GM18520 (cell line): ENCODE measurements around the gene MMS19.
"Not testable (repeated sequence)": the region's sequence is repeated elsewhere in the genome, so short reads cannot be mapped to it uniquely, and the experiment has no call there.

Experiments used
- ATAC-seq: cut with Tn5 transposase; IDR thresholded peaks from one replicate; pipeline ENCODE4 v1.9.1; 2021; ENCODE audit not compliant: unreplicated experiment

Gene MMS19

DNA sequence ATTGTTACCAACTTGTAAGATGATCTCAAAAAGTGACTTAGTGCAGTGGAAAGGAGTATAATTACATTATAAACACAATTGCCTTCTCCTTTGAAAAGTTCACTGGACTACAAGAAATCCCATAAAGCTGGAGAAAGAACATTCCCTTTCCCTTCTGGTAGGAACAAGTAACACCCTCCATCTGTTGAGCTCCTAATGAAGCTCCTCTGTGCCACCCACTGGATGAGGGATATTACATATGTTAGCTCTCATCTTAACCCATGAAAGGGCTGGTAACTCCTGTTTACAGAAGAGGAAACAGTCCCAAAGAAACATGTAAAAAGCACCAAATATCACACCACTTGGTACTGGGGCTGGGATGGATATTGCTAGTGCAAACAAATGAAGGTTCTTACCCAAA, 64.2 kb downstream of the MMS19 start:
- ATAC-seq: no peak

DNA sequence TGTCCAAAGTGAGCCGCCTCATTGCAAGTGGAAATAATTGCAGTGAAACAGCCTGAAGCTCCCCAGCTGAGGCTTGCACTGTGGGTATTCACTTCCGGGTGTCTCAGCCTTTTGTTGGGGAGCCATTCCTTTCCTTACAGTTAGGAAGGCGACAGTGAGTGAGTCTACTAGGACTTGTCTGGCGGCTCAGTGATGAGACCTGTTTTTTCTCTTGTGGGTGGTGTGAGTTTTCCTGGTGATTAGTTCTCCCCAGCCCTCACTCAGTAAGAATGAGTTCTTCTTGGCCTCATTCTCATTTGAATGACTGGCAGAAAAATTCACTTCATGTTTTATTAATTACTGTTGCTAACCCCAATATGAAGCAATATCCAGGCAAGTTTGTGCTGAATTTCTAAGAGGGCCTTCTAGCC, 69.6 kb downstream of the MMS19 start:
- ATAC-seq: no peak

DNA sequence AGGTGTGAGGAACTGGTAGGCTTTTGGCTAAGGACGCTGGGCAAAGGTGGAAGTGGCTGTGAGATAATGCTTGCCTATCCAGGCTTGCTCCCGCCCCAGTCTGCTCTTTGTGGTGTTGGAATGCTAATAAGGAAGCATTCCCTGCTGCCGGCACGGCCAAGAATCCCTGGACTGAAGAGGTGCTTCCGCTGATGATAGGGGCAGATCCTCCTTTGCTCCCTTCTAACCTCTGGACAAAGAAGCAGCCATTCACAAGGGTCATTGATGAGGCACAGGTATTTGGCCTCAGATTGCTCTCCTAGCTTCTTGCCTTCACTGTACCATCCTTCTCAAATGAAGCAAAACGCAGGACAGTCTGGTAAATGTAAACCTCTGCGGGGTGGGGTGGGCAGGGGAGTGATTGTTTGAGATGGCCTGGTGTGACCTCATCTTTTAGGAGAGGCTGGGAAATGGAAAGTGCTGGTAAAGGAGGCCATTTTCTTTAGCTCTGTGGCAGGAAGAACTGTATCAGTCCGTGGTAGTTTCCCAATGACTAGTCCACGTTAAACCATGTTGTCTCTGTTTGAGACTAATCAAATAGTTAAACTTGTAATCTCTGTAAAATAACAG, 70.5 kb downstream of the MMS19 start:
- no peak for ATAC-seq

DNA sequence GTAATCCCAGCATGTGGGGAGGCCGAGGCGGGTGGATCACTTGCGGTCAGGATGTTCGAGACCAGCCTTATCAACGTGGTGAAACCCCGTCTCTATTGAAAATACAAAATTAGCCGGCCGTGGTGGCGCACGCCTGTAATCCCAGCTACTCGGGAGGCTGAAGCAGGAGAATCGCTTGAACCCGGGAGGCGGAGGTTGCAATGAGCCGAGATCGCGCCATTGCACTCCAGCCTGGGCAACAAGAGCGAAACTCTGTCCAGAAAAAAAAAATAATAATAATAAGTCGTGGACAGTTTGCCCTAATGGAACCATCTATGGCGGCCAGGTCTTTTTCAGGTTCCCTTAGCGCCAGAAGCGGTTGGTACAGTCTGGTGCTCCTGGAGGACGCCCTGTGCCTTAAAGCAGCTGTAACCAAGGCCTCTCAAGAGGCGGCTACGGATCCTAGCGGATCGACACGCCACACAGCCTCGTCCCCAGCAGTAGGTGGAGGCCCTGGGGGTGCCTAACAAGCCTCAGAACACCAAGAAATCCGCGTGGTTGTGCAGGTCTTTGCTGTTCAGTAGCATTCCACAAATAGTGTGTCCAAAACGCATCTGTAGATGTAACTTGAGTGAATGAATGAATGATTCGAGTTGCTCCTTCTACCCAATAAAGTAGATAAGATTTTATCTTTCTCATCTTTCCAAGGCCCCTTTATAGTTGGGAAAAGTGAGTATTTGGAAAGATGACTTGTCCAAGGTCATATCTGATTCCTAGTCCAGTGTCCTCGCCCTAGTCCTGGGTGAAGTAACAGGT, 71.2 kb downstream of the MMS19 start:
- ATAC-seq: no peak

DNA sequence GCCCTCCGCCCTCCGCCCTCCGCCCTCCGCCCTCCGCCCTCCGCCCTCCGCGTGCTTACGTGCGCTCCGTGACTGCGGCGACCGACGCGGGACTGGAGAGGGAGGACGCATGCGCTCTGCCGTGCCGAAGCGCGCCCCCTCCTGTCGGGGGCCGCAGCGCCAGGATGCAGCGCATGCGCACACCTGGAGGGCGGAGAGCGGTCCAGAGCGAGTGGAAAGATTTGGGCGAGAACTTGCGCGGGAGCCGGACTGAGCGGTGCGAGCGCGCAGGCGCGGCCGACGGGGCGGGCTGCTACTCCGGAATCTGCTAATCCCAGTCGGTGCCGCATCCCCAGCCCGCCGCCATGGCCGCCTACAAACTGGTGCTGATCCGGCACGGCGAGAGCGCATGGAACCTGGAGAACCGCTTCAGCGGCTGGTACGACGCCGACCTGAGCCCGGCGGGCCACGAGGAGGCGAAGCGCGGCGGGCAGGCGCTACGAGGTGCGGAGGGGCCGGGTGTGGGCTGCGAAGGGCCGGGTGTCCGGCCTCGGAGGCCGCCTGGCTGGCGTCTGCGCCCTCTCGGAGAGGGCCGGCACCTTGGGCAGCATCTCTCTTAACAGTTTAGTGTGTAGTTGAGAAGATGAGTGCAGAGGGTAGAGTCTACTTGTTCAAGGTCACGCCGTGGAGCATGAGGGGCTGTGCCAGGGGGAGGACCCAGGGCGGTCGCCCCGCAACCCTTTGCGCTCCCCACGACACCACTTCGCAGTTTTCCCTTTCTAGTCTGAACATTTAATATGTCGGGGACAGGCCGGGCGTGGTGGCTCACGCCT, 72.1 kb downstream of the MMS19 start, which contains the start of gene PGAM1:
Gene PGAM1 (plus strand): TSS at position 228 of the 812 bp plus-strand sequence. CDS start 117 bp downstream, at position 345.
- peak; percentile 81 for ATAC-seq

DNA sequence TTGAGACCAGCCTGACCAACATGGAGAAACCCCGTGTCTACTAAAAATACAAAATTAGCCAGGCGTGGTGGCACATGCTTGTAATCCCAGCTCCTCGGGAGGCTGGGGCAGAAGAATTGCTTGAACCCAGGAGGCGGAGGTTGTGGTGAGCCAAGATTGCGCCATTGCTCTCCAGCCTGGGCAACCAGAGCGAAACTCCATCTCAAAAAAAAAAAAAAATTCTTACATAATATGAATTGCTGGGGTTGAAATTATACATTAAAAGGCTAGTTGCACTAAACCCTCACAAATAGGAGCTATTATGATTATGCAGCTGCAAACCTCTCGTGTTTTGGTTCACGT, 74.5 kb downstream of the MMS19 start:
- not testable (repeated sequence) for ATAC-seq

DNA sequence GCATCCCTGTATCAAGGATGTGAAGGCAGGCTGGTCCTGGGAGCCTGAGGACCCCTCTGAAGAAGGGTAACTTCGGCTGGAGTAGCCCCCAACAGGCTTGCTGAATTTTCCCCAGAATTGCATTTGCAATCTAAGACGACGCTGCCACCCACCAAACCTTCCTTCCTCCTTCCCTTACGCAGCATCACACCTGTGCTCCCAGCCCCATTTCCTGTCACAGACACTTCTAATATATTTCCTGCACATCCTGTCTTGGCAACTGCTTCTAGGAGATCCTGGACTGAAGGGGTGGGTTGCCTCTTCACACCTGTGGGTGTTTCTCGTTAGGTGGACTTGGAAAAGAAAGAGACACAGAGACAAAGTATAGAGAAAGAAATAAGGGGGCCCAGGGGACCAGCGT, 81.7 kb downstream of the MMS19 start:
- ATAC-seq: no peak

DNA sequence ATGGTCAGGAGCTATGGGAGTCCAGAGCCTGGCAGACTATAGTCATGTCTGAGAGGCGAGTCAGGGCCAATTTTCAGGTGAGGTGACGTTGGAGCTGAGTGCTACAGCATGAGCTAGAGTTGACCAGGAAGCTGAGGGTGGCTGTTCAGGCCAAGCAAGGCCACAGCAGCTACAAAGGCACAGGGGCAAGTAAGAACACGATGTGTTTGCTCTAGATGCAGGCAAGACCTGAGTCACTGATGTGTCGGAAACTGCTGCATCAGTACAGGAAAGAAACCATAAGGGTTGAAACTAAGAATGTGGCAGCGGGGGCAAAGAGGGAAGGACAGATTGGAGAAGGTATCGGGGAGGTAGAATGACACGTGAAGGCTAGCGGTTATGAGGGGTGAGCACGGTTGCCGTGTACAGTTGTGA, 85.3 kb downstream of the MMS19 start:
- no peak for ATAC-seq

DNA sequence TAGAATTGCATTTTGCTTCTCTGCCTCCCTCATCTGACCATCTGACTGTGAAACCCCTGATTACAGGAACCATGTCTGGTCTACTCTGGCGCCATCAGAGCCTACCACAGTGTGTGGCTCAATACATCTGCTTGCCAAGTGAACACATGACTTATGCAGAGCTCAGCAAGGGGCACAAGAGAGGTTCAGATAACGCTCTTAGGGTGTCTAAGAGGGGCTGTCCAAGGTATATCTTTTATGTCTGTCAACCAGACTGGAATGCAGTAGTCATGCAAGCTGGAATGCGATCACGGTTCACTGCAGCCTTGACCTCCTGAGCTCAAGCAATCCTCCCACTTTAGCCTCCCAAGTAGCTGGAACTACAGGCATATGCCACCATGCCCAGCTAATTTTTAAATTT, 86.8 kb downstream of the MMS19 start:
- no peak for ATAC-seq

DNA sequence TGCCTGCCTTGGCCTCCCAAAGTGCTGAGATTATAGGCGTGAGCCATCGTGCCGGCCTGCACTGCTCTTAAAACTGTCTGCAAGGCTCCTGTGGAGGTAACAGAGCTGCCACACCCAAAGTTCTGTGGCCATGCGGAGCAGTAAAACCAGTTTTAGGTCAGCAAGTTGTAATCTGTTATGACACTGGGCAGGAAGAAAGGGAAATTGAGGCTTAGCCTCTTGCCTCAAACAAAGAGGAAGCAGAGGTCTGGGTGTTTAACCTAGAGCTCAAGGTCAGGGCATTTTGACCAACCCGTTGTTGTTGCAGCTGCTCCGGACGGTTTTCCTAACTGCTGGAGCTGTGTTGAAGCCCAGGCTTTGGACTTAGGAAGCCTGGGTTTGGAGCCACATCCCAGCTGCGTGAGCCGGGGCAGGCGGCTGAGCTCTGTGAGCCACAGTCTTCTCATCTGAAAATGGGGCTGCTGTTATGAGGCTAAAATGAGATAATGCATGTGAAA, 89.7 kb downstream of the MMS19 start:
- ATAC-seq: no peak
